Sigmoid colon (tissue), 3 donors: ENCODE measurements around the gene NPW.

Experiments used
- CTCF ChIP-seq, 4 experiments: fragments of 450-650 bp in 3 of 4; fragments of 200-600 bp in 1 of 4; IDR thresholded peaks; one replicate each; pipeline ENCODE4 v1.5.1; 2016 to 2019; ENCODE audit warnings: antibody characterized with exemption in 4 of 4, mild to moderate bottlenecking in 3 of 4, moderate library complexity in 2 of 4
- POLR2A ChIP-seq, 2 donors: fragments of 450-650 bp; IDR thresholded peaks; one replicate each; pipeline ENCODE4 v1.6.1; 2016; ENCODE audit warnings: antibody characterized with exemption in 2 of 2, mild to moderate bottlenecking in 2 of 2, moderate library complexity in 2 of 2

- no peak for TF ChIP-seq POLR2A (IDR thresholded peaks at IDR 0.05)
- TF ChIP-seq CTCF (IDR thresholded peaks at IDR 0.05): no peak
Observed at GRCh38 chr16:2028620-2029220, 9.1 kb downstream of the NPW start.
